ENCODE data around the gene SMCO4. TPM values are rescaled to one million over a fixed set of nuclear protein-coding genes. Genes with fewer than 3 reads are reported as not detected.
"Not testable (repeated sequence)": the region's sequence is repeated elsewhere in the genome, so short reads cannot be mapped to it uniquely, and the experiment has no call there.

The SMCO4 gene
- total RNA-seq, 1 experiment from 2014 or later: 7.6 TPM

DNA sequence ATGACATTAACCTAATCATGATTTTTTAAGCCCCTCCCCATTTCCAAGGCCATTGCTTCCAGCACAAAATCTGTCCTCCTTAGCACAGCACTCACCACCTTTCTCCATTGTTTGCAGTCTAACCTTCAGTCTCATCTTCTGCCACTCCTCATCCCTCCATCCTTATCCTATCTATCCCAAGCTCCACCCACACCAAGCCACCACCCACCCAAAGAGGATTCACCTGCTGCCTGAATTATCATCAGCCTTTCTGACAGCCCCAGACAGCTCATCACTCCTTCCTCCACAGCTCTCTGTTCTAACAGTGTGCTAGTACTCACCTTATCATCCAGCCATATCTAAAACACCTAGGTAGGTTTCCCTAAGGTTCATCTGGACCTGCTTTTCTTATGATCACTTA lies 20.7 kb upstream of the SMCO4 start:
- DNase-seq (ENCODE audit: extremely low read depth, low read depth): no peak

DNA sequence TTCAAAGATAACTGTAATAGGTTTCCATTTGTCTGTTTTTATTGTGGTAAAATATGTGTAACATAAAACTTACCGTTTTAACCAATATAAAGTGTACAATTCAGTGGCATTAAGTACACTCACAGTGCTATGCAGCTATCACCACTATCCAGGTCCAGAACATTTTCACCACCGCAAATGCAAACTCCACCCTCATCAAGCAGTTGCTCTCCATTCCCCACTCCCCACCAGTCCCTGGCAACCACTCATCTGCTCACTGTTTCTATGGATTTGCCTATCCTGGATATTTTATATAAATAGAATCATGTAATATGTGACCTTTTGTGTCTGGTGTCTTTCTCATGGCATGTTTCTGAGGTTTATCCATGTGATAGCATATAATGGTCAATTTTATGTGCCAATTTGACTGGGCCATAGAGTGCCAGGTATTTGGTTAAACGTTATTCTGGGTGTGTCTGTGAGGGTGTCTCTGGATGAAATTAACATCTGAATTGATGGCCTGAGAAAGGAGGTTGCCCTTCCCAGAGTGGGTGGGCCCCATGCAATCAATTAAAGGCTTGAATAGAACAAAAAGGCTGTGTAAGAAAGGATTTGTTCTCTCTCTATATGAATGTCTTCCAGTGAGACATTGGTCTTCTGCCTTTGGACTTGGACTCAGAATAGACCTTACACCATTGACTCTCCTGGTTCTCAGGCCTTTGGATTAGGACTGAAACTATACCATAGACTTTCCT lies 17.2 kb upstream of the SMCO4 start:
- no peak for DNase-seq (ENCODE audit: extremely low read depth, low read depth)

DNA sequence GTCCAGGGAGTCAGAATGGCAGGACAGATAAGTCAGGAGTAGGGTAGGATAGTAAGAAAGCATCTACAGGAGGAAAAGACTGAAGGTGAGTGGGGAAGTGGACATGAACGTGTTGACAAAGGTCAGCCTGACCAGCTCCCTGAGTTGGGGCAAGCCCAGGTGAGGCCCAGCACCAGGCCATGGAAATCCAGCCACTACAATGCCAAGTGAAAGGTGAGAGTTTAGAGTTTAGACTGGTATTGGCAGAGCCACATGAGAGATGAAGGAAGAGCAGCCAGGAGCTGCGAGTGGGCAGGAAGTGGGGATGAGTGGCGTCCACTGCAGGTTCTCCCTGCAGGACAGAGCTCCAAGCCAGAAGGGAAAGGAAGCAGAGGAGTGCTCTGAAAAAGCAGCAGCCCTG lies 16.5 kb upstream of the SMCO4 start:
- no peak for DNase-seq (ENCODE audit: extremely low read depth, low read depth)

DNA sequence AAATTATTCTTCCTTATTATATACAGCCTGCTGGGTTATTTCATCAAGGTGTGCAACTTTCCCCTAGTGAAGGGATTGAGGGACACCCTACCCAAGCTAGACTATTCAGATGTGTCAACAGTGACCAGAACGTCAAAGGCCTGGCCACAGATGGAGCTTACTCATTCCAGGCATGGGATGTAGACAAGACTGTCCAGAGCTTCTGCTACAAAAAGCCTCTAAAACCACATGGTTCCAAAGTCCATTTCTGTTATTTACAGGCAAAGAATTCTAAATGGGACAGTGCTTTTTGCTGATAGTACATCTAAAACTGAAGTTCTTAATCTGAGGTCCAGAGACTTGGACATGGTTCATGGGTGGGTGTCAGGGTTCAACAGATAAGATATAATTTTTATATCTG lies 9.7 kb upstream of the SMCO4 start:
- no peak for DNase-seq (ENCODE audit: extremely low read depth, low read depth)

DNA sequence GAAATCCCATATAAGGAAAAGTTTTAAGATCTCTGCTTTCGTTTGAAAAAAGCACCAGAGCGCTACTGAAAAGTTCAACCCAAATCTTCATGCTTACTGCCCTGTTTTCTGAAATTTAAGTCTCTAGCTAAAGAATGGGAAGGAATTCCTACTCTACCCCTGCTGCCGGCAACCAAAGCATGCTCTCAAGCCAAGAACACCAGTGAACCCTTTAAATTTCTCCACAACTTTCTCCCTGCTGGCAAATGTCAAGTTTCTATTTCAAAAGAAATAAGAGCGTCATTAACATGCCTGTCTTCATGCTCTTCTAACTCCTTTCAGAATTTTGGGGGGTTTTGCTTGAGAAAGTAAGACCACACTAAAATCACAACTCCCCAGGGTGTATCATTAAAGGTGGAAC lies 6.8 kb upstream of the SMCO4 start:
- no peak for DNase-seq (ENCODE audit: extremely low read depth, low read depth)

DNA sequence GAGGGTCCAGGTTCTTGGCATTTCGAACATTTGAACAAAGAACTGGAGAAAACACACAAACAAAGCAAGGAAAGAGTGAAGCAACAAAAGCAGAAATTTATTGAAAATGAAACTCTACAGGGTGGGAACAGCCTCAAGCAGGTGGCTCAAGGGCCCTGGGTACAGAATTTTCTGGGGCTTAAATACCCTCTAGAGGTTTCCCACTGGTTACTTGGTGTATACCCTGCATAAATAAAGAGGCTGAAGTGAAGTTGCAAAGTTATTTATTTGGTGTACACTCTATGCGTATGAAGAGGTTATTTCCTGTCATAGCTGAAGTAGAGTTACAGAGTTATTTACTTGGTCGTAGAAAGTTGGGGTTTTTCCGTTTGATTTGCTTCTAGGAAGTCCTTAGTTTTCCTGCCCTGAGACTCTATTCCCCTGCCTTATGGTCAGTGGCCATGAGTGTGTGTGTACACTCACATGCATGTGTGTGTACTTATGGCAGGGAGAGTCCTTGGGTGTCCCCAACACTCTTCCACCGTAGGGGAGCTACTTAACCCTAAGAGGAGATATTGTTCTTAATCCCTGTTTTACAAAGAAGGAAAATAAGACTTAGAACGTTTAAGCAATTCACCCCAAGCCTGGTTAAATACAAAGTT lies 5.6 kb upstream of the SMCO4 start:
- no peak for DNase-seq (ENCODE audit: extremely low read depth, low read depth)

DNA sequence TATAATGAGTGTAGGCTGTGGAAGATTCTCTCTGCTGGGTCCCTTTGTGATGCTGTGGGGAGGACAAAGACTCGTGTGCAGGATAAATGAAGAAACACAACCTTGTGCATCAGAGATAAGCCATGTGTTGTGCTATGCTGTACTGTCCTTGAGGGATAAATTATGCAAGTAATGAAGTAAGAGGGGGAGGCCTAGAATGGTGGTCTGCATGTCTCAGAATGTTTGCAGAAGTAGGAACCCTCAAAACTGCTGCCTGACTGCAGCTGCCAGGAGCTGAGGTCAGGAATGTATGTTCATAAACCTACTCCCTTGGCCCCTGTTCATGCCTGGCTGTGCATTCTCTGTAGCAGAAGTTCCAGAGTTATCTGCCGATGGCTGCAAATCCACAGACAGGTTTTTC lies 4.6 kb upstream of the SMCO4 start:
- DNase-seq (ENCODE audit: extremely low read depth, low read depth): no peak

DNA sequence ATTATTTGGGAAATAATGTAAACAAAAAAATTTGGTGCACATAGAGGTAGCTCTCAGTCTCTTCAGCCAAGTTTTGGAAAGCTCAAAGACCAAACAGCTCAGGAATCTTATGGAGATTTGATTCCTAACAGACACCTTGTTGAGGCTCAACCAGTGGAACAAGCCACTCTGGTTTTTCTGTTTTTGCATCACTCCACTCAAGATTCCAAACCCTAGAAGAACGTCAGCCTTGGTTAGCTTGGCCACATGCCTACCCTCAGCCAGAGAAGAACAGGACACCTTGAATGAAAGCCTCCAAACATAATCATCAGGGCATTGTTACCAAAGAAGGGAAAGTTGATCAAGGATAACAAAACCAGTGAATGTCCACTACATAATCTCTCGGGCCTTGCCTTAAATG lies 3.8 kb upstream of the SMCO4 start:
- DNase-seq (ENCODE audit: extremely low read depth, low read depth): no peak

DNA sequence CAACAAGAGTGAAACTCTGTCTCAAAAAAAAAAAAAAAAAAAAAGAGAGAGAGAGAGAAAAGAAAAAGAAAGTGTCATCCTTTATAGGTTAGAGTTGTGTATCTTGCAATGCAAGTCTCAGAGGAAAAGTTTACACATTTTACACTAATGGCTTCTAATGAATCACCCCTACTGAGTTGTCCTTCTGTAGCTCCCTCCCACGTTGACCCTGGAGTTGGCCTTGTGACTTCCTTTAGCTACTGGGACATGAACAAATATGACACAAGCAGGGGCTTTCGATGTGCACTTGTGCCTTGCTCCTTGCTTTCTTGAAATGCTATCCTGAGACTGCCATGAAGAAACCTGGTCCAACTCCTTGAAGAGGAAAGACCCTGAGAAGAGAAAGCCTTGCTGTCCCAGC lies 2.4 kb upstream of the SMCO4 start:
- no peak for DNase-seq (ENCODE audit: extremely low read depth, low read depth)

DNA sequence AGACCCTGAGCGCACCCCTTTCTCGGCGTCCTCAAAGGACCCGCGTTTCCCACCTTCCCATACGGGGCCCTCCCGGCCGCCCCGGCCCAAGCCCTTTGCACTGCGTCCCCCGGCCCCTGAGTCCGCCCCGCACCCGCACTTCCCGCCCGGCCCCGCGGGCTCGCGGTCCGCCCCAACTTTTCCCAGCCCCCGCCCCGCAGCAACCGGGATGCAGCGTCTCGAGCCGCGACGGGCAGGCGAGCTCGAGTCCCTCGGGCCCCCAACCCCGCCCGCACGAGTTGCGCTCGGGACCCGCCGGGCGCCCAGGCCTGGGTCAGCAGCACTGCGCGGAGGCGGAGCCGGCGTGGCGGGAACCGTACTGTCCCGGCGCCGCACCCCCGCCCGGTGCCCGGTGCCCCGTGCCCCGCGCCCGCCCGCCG lies 371 bp downstream of the SMCO4 start:
- no peak for DNase-seq (ENCODE audit: extremely low read depth, low read depth)

DNA sequence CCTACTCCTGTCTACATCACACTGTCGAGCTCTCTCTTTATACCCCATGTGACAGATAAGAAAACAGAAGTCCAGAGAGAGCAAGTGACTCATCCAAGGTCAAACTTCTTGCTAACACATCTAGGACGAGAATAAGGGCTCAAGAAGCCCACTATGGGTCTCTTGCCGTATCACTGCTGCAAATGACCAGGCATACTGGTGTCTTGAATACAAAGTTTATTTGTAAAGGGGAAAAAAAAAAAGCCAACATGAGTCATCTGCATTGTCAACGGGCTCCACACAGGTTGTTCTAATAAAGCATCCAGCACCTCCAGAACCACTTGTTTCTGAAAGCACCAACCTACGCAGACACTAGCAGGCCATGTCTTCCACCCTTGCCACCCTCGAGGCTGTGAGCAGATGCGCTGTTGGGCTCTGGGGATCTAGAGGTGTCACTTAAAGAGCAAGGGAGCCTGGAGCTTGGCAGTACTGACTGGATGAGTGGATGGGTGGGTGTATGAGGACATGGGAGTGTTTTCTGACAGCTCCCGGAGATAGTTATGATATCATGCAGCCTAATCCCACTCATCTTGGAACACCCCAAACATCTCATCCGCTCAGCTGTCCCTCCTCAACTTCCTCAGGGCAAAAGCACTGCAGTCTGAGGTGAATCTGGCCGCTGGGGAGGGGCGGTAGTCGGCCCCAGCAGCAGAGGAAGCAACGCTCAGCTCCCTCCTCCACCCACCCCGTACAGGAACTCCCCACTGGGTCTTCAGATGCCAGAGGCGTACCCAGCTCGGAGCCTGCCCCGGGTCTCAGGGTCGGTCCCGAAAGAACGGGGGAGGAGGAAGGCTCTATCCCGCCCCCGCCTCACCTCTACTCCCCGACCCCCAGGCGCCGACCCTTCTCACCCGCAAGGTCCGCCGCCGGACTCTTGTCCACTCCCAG lies 1.0 kb downstream of the SMCO4 start:
- DNase-seq (ENCODE audit: extremely low read depth, low read depth): no peak

DNA sequence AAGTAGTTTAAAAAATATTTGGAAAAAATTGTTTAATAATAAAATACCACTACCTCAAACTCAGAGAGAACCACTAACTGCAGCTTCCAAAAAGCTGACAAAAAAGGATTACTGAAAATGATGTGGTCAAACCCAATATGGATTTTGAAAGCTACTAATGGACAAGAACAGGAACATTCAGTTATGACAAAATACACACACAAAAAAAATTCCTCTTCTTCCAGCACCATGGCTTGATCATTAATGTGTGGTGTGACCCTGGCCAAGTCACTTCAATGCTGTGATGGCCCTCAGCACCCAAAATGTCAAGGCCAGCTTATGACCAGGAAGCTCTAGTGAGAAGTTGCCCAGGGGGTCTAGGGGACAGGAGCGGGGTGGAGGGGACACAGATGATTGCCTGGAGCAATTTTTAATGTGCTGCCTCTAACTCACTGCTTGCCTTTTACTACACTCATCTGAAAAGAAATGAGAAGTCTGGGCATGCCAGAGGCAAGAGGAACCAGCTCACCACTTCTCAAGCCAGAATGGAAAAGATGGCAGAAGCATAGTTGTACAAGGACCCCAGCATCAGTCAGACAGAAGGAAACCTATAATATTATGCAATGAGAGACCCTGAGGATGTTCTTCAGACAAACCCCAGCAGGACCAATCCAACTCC lies 2.2 kb downstream of the SMCO4 start:
- DNase-seq (ENCODE audit: extremely low read depth, low read depth): no peak

DNA sequence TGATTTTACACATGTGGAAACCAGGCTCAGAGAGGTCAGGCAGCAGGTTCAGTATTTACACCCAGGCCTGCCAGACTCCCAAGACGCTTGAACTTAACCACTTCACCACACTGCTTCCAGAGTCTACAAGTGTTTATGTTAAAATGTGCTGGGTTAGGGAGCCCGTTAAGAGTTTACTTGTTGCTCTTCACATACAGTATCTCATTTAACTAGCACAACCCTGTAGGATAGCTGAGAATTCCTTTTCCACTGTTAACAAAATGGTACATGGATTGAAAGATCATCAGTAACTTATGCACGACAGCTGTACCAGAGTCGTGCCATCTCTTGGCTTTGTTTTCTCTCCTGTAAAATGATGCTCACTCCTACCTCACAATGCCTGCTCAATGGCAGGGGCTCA lies 2.9 kb downstream of the SMCO4 start:
- no peak for DNase-seq (ENCODE audit: extremely low read depth, low read depth)

DNA sequence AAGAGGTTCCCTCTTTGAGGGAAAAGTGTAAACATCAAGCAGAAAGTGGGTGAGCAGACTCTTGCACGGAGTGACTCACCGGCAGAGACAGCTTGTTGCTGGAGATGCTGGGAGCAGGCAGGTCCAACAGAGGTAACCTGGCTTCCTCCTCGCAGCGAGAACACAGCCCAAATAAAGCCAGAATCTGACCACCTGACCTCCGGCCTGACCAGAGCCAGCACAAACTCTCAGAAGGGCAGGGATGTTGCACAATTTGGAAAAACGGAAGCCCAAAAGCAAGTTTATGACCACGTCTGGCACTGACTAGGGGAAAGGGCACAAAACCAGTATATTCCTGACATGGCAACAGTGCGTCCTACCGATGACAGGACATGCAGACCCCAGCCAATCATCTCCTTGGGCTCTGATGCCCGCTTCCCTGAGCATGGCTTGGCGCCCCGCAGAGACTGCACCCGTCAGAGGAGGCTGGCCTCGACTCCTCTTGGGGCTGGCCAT lies 5.4 kb downstream of the SMCO4 start:
- no peak for DNase-seq (ENCODE audit: extremely low read depth, low read depth)

DNA sequence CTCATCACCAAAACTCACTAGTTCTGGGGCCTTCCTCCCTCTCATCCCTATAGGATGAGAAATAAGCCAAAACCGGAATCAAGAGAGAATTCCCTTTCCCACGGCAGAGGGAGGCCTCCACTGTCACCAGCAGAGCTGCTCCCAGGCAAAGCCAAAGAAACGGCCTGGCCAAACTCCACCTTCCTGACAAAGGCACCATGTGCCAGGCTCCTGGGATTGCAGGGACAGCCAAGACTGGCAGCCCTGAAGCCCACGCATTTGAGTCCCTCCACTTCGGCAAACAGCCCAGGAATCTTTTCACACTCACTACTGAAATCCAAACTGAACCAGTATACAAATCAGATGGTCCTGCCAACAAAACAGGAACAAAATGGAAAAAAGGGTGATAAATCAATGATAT lies 6.1 kb downstream of the SMCO4 start:
- no peak for DNase-seq (ENCODE audit: extremely low read depth, low read depth)

DNA sequence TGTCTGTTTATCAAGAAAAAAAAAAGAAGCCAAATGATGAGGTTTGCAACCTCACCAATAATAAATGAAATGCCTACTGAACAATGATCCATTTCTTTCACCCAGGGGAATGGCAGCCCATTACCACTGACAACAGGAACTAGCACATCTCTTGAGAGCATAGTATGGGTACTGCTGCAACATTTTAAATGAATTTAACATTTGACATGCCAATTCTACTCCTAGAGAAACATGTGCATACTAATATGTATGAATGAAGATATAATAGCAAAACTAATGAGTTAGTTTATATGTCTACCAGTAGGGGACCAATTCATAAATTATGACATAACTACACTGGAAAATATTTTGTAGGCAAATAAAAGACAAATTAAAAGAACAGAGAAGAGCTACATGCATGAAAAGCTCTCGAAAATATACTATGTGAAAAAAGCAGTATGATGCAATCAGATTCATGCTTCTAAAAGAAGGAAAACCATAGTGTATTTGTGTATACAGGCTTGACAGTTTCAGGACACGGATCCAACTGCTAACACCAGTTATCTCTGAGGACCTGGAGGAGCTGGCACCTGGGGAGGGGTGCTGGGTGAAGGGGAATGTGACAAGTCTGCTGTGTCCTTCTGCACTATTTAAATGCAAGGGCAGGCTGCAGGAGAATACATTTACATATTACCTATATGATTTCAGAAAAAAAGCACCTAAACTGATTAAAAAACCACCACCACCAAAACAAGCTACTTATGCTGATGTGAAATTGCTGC lies 6.9 kb downstream of the SMCO4 start:
- no peak for DNase-seq (ENCODE audit: extremely low read depth, low read depth)

DNA sequence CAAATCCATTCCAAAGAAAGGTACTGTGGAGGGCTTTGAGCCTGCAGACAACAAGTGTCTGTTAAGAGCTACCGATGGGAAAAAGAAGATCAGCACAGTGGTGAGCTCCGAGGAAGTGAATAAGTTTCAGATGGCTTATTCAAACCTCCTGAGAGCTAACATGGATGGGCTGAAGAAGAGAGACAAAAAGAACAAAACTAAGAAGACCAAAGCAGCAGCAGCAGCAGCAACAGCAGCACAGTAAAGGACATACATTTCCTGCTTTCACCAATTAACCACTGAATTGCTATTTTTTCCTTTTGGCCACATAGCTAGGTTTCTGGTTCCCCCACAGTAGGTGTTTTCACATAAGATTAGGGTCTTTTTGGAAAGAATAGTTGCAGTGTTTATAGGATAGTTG lies 7.6 kb downstream of the SMCO4 start:
- DNase-seq (ENCODE audit: extremely low read depth, low read depth): not testable (repeated sequence)

DNA sequence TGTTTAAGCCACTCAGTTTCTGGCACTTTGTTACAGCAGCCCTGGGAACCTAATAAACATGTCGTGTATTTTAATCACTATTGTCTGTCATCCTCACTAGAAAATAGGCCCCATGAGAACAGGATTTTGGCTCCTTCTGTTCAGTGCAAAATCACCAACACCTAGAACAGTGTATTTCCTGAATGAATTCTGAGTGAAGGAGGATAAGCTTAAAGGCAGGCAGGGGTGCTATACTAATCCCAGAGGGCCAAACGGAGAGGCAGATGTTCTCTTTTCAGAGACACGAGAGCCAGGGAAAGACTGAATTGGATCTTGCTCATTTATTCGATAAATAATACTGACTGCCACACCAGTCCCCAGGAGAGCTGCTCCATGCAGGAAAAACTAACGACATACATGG lies 10.4 kb downstream of the SMCO4 start:
- no peak for DNase-seq (ENCODE audit: extremely low read depth, low read depth)

DNA sequence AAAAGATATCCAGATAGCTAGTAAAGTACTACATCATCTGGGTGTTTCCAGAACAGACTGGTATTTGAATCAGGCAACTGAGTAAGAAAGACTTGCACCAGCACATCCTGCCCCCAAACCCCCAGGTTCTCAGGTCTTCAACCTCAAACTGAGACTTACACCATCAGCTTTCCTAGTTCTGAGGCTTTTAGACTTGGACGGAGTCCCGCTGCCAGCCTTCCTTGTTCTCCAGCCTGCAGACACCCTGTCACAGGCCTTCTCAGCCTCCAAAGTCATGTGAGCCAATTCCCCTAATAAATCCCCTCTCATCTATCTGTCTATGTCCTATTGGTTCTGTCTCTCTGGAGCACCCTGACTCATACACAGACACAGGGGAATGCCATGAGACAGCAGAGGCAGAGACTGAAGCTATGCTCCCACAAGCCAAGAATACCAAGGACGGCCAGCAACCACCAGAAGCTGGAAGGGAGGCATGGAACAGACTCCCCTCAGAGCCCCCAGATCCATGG lies 10.9 kb downstream of the SMCO4 start:
- DNase-seq (ENCODE audit: extremely low read depth, low read depth): no peak

DNA sequence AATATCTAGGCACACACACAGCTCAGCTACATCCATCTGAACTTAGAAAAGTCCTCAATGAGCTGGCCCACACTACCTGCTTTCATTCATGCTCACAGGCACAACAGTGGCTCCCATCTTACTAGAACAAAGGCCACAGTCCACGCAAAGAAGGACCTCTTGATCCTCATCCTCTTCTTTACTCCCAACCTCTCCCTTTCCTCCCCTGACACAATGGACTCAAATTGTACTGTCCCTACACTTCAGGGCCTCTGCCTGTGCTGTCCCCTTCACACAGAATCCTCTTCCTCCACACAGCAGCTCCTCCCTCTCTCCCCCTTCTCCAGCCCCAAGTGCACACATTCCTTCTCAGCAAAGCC lies 12.7 kb downstream of the SMCO4 start:
- DNase-seq (ENCODE audit: extremely low read depth, low read depth): no peak
